ENCODE results near the gene ANXA8L1.
"Not testable (repeated sequence)": the region's sequence is repeated elsewhere in the genome, so short reads cannot be mapped to it uniquely, and the experiment has no call there.

Gene ANXA8L1

GRCh38 chr10:46398212-46398886, 22.8 kb downstream of the ANXA8L1 start:
- DNase-seq (ENCODE audit: low read depth): not testable (repeated sequence)

DNA sequence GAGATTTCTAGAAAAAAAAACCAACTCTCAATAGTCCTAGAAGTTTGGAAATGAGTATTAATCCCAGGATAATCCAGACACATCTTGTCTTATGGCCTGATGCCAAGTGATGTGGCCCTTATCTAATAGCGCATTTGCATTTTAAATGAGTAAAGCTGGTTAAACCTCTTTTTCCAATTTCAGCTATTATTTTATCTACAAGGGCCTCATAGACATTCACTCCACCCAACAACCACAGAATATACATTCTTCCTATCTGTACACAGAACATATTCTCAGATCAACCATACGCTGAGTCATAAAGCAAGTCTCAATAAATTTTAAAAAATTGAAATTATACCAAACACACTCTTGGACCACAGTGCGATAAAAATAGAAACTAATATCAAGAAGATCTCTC, 34.0 kb downstream of the ANXA8L1 start:
- not testable (repeated sequence) for DNase-seq (ENCODE audit: low read depth)

DNA sequence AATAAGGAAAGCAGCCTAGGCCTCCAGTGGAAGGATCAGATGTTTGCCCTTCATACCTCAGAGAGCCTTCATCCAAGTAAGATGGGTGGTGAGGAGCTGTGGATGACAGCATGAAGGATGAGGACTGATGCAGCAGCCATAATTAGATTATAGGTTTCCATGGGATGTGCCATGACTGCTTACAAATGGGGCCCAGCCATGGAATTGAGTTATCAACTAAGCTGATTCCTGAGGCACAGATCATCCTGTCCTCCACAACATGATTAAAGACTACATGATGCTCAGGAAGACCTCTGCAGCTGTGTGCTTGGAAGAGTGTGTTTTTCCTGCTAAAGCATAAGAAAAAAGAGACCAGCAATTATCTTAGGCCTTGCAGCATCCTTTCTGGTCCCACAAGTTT, 35.5 kb downstream of the ANXA8L1 start:
- DNase-seq (ENCODE audit: low read depth): not testable (repeated sequence)

- DNase-seq (ENCODE audit: low read depth): not testable (repeated sequence)
Observed at GRCh38 chr10:46412665-46413064, 37.1 kb downstream of the ANXA8L1 start.

- DNase-seq (ENCODE audit: low read depth): not testable (repeated sequence)
Observed at GRCh38 chr10:46415291-46415690, 39.7 kb downstream of the ANXA8L1 start.

DNA sequence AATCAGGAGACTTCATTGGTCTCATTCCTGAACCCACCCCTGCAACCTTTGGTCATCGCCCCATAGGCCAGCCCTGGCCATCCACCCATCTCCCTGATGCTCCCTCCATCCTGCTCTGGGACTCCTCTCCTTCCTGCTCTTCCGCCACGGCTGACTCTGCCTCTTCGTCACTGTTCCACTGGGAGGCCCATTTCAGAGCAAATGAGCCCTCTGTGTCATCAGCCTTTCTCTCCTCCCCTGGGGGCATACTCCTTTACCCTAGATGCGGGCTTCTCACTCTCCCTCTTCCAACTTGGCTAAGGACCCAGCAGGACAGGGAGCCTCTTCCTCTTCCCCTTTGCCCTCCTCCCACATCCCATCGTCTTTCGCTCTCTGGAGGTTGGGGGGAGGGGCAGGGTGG, 42.7 kb downstream of the ANXA8L1 start:
- DNase-seq (ENCODE audit: low read depth): not testable (repeated sequence)

DNA sequence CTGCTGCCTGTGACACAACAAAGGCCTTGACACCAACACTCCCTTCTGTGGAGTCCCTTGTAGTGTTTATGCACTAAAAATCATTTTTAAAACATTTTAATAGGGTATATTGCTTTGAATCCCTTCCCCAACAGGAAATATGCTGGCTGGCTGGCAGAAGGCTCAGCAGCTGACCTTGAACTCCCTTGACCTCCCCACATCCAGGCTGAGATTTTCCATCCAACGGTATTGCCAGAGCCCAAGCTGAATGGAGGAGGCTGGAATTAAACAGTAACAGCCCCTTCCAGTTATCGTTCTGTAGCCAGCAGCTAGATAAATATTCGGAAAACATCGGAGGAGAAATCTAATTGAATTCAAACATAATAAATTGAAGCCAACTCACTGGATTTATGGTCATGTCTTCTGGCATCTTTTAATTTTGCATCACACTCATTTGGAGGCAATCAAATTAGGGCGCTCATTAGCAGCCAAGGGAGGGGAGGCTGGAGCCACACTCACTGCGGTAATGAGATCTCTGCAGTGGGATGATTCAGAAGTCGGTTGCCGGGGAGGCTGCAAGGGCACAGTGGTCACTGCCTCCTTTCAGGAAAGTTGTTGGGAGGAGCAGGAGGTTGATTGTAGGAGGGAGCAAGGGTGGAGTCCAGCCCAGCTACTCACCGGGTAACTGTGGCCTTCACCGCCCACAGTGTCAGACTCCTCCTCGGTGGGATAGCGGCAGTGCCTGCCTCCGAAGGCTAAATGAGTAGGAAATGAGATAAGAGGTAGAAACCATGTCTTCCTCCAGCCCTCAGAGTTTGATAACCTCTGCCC, 44.2 kb downstream of the ANXA8L1 start:
- DNase-seq (ENCODE audit: low read depth): not testable (repeated sequence)

DNA sequence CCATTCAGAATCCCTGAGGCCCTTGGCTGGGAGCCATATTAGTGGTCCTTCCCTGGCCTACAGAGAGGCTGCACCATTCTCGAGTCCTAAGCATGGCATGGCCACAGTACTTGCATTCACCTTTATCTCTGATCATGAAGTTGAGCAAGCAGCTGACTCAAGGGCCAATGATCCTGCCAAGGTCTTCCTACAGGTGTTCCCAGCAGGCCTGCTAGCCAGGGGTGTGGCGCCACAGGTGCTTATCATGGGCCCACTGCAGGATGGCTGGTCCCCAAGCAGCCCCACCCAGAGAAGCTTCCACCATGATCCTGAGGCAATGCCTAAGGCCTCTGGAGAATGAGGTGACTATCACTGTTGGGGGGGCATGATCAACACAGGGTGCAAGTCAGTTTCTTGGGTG, 48.0 kb downstream of the ANXA8L1 start:
- not testable (repeated sequence) for DNase-seq (ENCODE audit: low read depth)

- DNase-seq (ENCODE audit: low read depth): not testable (repeated sequence)
Observed at GRCh38 chr10:46440942-46441341, 65.4 kb downstream of the ANXA8L1 start.
